ENCODE data around the gene PRKG1. TPM values are rescaled to one million over a fixed set of nuclear protein-coding genes. Genes with fewer than 3 reads are reported as not detected.

Gene PRKG1
- total and polyA plus RNA-seq, 2 donors (not counting 1 experiment from before 2014, with no cell fraction given) = not detected

DNA sequence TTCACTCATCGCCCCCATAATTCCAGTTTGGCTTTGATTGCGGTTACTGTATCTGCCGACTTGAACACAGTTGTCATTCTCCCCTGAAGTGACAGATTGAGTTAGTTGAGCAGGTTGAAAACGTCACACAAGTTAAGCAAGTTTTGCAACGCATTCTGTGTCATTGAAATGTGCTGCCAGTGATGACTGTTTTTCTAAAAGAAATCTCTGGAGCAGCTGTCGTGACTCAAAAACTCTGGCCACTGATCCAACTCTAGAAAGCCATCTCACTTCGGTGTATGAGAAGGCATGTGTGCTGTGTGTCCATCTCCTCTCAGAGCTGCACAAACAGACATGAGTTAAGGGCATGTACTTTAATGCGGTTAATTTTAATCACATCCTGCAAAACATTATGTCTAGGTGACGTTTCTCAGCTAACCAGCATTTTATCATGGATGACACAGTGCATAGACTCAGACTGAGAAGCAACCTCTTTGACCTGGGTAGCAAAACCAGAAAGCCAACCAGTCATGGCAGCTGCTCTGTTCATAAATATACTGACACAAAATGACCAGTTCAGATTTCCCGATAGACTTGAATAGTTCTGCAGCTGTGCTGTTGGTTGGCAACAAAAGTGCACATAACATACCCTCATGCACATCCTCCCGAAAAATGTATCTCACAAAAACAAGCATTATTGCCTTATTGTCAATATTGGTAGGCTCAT lies 555.8 kb downstream of the PRKG1 start:
- H3K36me3 ChIP-seq (replicated peaks in 1 of 2; ENCODE audit: control extremely low read depth in 1 of 2, control insufficient read depth in 1 of 2, extremely low read depth in 1 of 2, insufficient read depth in 2 of 2, low read length in 1 of 2) = no peaks in the 10 kb centered on the region
- no peak overlapping the region for H3K27ac Mint-ChIP-seq
- no peak overlapping the region for H3K27ac ChIP-seq (ENCODE audit: low read length in 2 of 2)
- H3K9ac ChIP-seq (ENCODE audit: low read length) = no peak overlapping the region
- no peak overlapping the region for H3K4me2 ChIP-seq (replicated peaks; ENCODE audit: low read depth, low read length, poor library complexity, severe bottlenecking)
- no peaks in the 10 kb centered on the region for H3K4me1 Mint-ChIP-seq
- ChIA-PET CTCF (no interaction called here), POLR2A (no interaction called here)
- ATAC-seq (ENCODE audit: low read depth) (no peak), DNase-seq (no peak)
- H3K27me3 ChIP-seq (replicated peaks in 1 of 4; ENCODE audit: control extremely low read depth in 1 of 4, control insufficient read depth in 3 of 4, insufficient read depth in 4 of 4, low read length in 3 of 4) = no peaks in the 10 kb centered on the region
- no peak for TF ChIP-seq EZH2 (IDR thresholded peaks at IDR 0.05; ENCODE audit: borderline replicate concordance, insufficient read depth, low read depth, low read length, poor library complexity, severe bottlenecking)
- TF ChIP-seq, protein P1, sequence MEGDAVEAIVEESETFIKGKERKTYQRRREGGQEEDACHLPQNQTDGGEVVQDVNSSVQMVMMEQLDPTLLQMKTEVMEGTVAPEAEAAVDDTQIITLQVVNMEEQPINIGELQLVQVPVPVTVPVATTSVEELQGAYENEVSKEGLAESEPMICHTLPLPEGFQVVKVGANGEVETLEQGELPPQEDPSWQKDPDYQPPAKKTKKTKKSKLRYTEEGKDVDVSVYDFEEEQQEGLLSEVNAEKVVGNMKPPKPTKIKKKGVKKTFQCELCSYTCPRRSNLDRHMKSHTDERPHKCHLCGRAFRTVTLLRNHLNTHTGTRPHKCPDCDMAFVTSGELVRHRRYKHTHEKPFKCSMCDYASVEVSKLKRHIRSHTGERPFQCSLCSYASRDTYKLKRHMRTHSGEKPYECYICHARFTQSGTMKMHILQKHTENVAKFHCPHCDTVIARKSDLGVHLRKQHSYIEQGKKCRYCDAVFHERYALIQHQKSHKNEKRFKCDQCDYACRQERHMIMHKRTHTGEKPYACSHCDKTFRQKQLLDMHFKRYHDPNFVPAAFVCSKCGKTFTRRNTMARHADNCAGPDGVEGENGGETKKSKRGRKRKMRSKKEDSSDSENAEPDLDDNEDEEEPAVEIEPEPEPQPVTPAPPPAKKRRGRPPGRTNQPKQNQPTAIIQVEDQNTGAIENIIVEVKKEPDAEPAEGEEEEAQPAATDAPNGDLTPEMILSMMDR (IDR thresholded peaks at IDR 0.05) = no peak
- no peaks in the 10 kb centered on the region for H3K9me3 Mint-ChIP-seq (ENCODE audit: insufficient read depth)
- no peaks in the 10 kb centered on the region for H3K27me3 Mint-ChIP-seq
- WGBS (ENCODE audit: insufficient coverage) = 89% methylated on average over 10 of the region's 11 CpGs
- no peaks in the 10 kb centered on the region for H3K4me1 ChIP-seq (ENCODE audit: control insufficient read depth in 2 of 2, insufficient read depth in 2 of 2, low read length in 2 of 2)
- H3K79me2 ChIP-seq (ENCODE audit: control insufficient read depth, insufficient read depth, low read length) = no peaks in the 10 kb centered on the region
- no peak overlapping the region for H3K4me3 Mint-ChIP-seq
- intact Hi-C loops (cut with micrococcal nuclease) = no loop called here
- H3K9me3 ChIP-seq (ENCODE audit: control extremely low read depth in 1 of 3, control insufficient read depth in 2 of 3, insufficient read depth in 1 of 3, low read length in 2 of 3) = no peaks in the 10 kb centered on the region
- no peaks in the 10 kb centered on the region for H4K20me1 ChIP-seq (ENCODE audit: control insufficient read depth, insufficient read depth, low read length, poor library complexity, severe bottlenecking)
- no peak overlapping the region for H3K4me3 ChIP-seq (ENCODE audit: control extremely low read depth in 1 of 5, extremely low read depth in 1 of 5, insufficient read depth in 1 of 5, low read depth in 2 of 5, low read length in 4 of 5)
- H2AFZ ChIP-seq (ENCODE audit: insufficient read depth, low read depth, low read length, poor library complexity, severe bottlenecking) = no peak overlapping the region

DNA sequence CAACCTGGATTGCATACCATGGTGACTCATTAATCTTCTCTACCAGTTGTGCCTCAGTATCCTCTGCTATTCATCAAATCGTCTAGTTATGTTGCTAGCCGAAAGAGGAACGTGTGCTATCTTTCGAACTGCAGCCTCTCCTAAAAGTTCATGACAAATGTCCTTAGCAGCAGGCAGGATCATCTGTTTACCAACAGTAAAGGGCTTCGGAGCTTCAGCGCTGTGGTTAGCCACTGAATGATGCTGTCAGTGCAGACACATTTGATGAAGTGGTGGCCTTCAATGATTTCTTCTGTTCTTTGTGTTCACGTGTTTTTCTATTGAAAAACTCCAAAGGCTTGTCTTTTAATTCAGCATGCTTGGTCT lies 556.3 kb downstream of the PRKG1 start:
- Histone ChIP-seq H3K27me3 (replicated peaks in 1 of 4; ENCODE audit: control extremely low read depth in 1 of 4, control insufficient read depth in 3 of 4, insufficient read depth in 4 of 4, low read length in 3 of 4) (no peaks in the 10 kb centered on the region), H4K20me1 (ENCODE audit: control insufficient read depth, insufficient read depth, low read length, poor library complexity, severe bottlenecking) (no peaks in the 10 kb centered on the region), H3K79me2 (ENCODE audit: control insufficient read depth, insufficient read depth, low read length) (no peaks in the 10 kb centered on the region), H3K36me3 (replicated peaks in 1 of 2; ENCODE audit: control extremely low read depth in 1 of 2, control insufficient read depth in 1 of 2, extremely low read depth in 1 of 2, insufficient read depth in 2 of 2, low read length in 1 of 2) (no peaks in the 10 kb centered on the region), H3K27ac (ENCODE audit: low read length in 2 of 2) (no peak overlapping the region), H3K9ac (ENCODE audit: low read length) (no peak overlapping the region), H3K4me3 (ENCODE audit: control extremely low read depth in 1 of 5, extremely low read depth in 1 of 5, insufficient read depth in 1 of 5, low read depth in 2 of 5, low read length in 4 of 5) (no peak overlapping the region), H3K4me2 (replicated peaks; ENCODE audit: low read depth, low read length, poor library complexity, severe bottlenecking) (no peak overlapping the region), H3K4me1 (ENCODE audit: control insufficient read depth in 2 of 2, insufficient read depth in 2 of 2, low read length in 2 of 2) (no peaks in the 10 kb centered on the region), H2AFZ (ENCODE audit: insufficient read depth, low read depth, low read length, poor library complexity, severe bottlenecking) (no peak overlapping the region), H3K9me3 (ENCODE audit: control extremely low read depth in 1 of 3, control insufficient read depth in 2 of 3, insufficient read depth in 1 of 3, low read length in 2 of 3) (no peaks in the 10 kb centered on the region)
- no peak overlapping the region for H3K4me3 Mint-ChIP-seq
- no peaks in the 10 kb centered on the region for H3K4me1 Mint-ChIP-seq
- H3K9me3 Mint-ChIP-seq (ENCODE audit: insufficient read depth) = no peaks in the 10 kb centered on the region
- no peak for ATAC-seq (ENCODE audit: low read depth)
- H3K27ac Mint-ChIP-seq = no peak overlapping the region
- 91% methylated on average over 7 of the region's 7 CpGs for WGBS (ENCODE audit: insufficient coverage)
- ChIA-PET POLR2A (no interaction called here), CTCF (no interaction called here)
- no peak for DNase-seq
- intact Hi-C loops (cut with micrococcal nuclease) = no loop called here
- no peak for TF ChIP-seq EZH2 (IDR thresholded peaks at IDR 0.05; ENCODE audit: borderline replicate concordance, insufficient read depth, low read depth, low read length, poor library complexity, severe bottlenecking)
- TF ChIP-seq, protein P1 (IDR thresholded peaks at IDR 0.05) = no peak
- no peaks in the 10 kb centered on the region for H3K27me3 Mint-ChIP-seq

Data from B cell (primary cell).